Panc1 (cell line): ENCODE measurements around the gene NOS1. TPM values are rescaled to one million over a fixed set of nuclear protein-coding genes. Genes with fewer than 3 reads are reported as not detected.
"Not testable (repeated sequence)": the region's sequence is repeated elsewhere in the genome, so short reads cannot be mapped to it uniquely, and the experiment has no call there.

Source experiments
- ATAC-seq: fragments of 200-7000 bp; cut with Tn5 transposase; 2 replicates; pipeline ENCODE4 v1.9.1; 2020; ENCODE audit warnings: mild to moderate bottlenecking, moderate library complexity
- BruUV-seq: library from RNA; stranded (reverse); fragments of 400-500 nt; replicated peaks from 2 replicates; lab custom pipeline; 2021; lab: Mats Ljungman, UMichigan
- CTCF ChIA-PET: fragments of 300-600 bp; sonication (Branson Sonifier 250); formaldehyde crosslinking; loops from one replicate; lab custom pipeline; 2022; ENCODE audit warnings: antibody characterized with exemption; lab: Charles Lee
- POLR2A ChIA-PET: fragments of 300-600 bp; sonication (Branson Sonifier 250); formaldehyde crosslinking; loops from one replicate; lab custom pipeline; 2022; ENCODE audit warnings: antibody characterized with exemption; lab: Charles Lee
- DNase-seq: peaks from one replicate; pipeline ENCODE4 v3.0.0-alpha.2; 2010; ENCODE audit warnings: low read depth, low spot score
- H3K27ac ChIP-seq: 2 replicates; pipeline ENCODE4 v1.5.1; 2011; ENCODE audit warnings: mild to moderate bottlenecking, low read length, inconsistent platforms
- H3K27me3 ChIP-seq: fragments of 200-500 bp; sonication (Bioruptor generic); 2 replicates; pipeline ENCODE4 v1.6.0; 2014; ENCODE audit warnings: low read length, inconsistent platforms; ENCODE audit not compliant: control insufficient read depth, insufficient read depth
- H3K36me3 ChIP-seq: fragments of 200-500 bp; sonication (Bioruptor generic); 2 replicates; pipeline ENCODE4 v1.5.1; 2014; ENCODE audit warnings: inconsistent platforms, mild to moderate bottlenecking, low read length, moderate library complexity; ENCODE audit not compliant: control insufficient read depth, insufficient read depth
- H3K4me1 ChIP-seq: 2 replicates; pipeline ENCODE4 v1.5.1; 2011; ENCODE audit warnings: inconsistent platforms, mild to moderate bottlenecking, low read length, moderate library complexity; ENCODE audit not compliant: control insufficient read depth, insufficient read depth
- H3K4me3 ChIP-seq, 2 experiments: 2 replicates each; pipeline ENCODE4 v1.5.1; 2011 to 2012; ENCODE audit warnings: low read depth in 2 of 2, low read length in 2 of 2, mild to moderate bottlenecking in 2 of 2, inconsistent platforms in 1 of 2, moderate library complexity in 1 of 2
- H3K9me3 ChIP-seq: fragments of 200-500 bp; sonication (Bioruptor generic); 2 replicates; pipeline ENCODE4 v1.5.1; 2014; ENCODE audit warnings: low read depth, mild to moderate bottlenecking, inconsistent platforms, low read length, moderate library complexity; ENCODE audit not compliant: control insufficient read depth, insufficient read depth
- POLR2AphosphoS5 ChIP-seq: IDR thresholded peaks from 2 replicates; pipeline ENCODE4 v1.6.1; 2012; ENCODE audit warnings: mild to moderate bottlenecking, low read depth, low read length, moderate library complexity
- REST ChIP-seq, 2 experiments: IDR thresholded peaks; 2 replicates each; pipeline ENCODE4 v1.6.1; 2011 to 2012; ENCODE audit warnings: low read depth in 2 of 2, control low read depth in 1 of 2, low read length in 1 of 2, mild to moderate bottlenecking in 1 of 2, moderate library complexity in 1 of 2; ENCODE audit not compliant: insufficient read depth in 1 of 2
- SIN3A ChIP-seq: IDR thresholded peaks from 2 replicates; pipeline ENCODE4 v1.6.1; 2012; ENCODE audit warnings: low read depth, mild to moderate bottlenecking, low read length, moderate library complexity, borderline replicate concordance; ENCODE audit not compliant: insufficient read depth
- TCF7L2 ChIP-seq: IDR thresholded peaks from 2 replicates; pipeline ENCODE4 v1.6.1; 2011; ENCODE audit warnings: mild to moderate bottlenecking, low read depth, low read length, inconsistent platforms
- in situ Hi-C: cut with HindIII; loops from 2 replicates; pipeline ENCODE4 v1.10.0; 2016; ENCODE audit warnings: low sequenced_read_pairs, low pct_unique_long_range_greater_than_20kb
- intact Hi-C: fragments of 100-400 bp; cut with micrococcal nuclease; formaldehyde crosslinking; loops from one replicate; pipeline ENCODE4 v1.10.0; 2022; ENCODE audit not compliant: unreplicated experiment
- total RNA-seq: library from RNA; stranded (reverse); gene quantifications from one replicate; pipeline ENCODE4 v1.2.1, GENCODE V29; 2021; ENCODE audit not compliant: unreplicated experiment
- TF ChIP-seq, protein P1 (sequence below): fragments of 450-650 bp; IDR thresholded peaks from 2 replicates; pipeline ENCODE4 v1.5.1; 2017; ENCODE audit warnings: mild to moderate bottlenecking

NOS1 gene
- total RNA-seq, 1 experiment from 2014 or later = 0.03 TPM

- no peak overlapping the region for H3K4me3 ChIP-seq
- H3K36me3 ChIP-seq = no peaks in the 10 kb centered on the region
- no peaks in the 10 kb centered on the region for H3K27me3 ChIP-seq
- DNase-seq (no peak), ATAC-seq (no peak)
- no peak overlapping the region for H3K27ac ChIP-seq
- H3K4me1 ChIP-seq = no peaks in the 10 kb centered on the region
- ChIA-PET CTCF (no interaction called here), POLR2A (no interaction called here)
- no peak for TF ChIP-seq SIN3A
- TF ChIP-seq REST (IDR thresholded peaks at IDR 0.05; ENCODE audit: insufficient read depth in 1 of 2, low read depth in 2 of 2, low read length in 1 of 2) = no peak
- TF ChIP-seq POLR2AphosphoS5 = no peak
- TF ChIP-seq, protein P1, sequence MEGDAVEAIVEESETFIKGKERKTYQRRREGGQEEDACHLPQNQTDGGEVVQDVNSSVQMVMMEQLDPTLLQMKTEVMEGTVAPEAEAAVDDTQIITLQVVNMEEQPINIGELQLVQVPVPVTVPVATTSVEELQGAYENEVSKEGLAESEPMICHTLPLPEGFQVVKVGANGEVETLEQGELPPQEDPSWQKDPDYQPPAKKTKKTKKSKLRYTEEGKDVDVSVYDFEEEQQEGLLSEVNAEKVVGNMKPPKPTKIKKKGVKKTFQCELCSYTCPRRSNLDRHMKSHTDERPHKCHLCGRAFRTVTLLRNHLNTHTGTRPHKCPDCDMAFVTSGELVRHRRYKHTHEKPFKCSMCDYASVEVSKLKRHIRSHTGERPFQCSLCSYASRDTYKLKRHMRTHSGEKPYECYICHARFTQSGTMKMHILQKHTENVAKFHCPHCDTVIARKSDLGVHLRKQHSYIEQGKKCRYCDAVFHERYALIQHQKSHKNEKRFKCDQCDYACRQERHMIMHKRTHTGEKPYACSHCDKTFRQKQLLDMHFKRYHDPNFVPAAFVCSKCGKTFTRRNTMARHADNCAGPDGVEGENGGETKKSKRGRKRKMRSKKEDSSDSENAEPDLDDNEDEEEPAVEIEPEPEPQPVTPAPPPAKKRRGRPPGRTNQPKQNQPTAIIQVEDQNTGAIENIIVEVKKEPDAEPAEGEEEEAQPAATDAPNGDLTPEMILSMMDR = no peak
- no peak for TF ChIP-seq TCF7L2
- in situ Hi-C loops = no loop called here
- no TSS peak for BruUV-seq
- intact Hi-C loops = no loop called here
- H3K9me3 ChIP-seq = no peaks in the 10 kb centered on the region
Measured at GRCh38 chr12:117202556-117202955, 158.9 kb downstream of the NOS1 start.

DNA sequence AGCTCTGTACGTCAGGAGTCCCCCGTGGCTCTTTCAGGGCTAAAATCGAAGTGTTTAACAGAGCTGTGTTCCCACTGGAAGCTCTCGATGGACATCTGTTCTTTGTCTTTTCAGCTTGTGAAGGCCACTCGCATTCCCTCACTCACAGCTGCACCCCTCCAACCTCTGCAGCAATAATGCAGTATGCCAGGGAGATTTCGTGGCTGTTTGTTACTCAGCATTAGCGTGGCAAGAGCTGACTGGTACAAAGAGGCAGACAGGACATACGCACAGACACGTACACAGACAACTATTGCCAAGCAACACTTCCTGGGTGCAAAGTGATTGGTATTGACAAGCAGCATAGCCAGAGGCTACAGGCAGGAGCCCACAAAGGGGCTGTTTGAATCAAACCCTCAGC lies 159.4 kb downstream of the NOS1 start:
- BruUV-seq = no TSS peak
- TF ChIP-seq TCF7L2 = no peak
- no peak for TF ChIP-seq SIN3A
- TF ChIP-seq POLR2AphosphoS5 = no peak
- no peaks in the 10 kb centered on the region for H3K36me3 ChIP-seq
- CTCF ChIA-PET = no interaction called here
- no peak for DNase-seq
- in situ Hi-C loops (no loop called here), intact Hi-C loops (no loop called here)
- H3K27ac ChIP-seq = no peak overlapping the region
- no peak for ATAC-seq
- H3K27me3 ChIP-seq = no peaks in the 10 kb centered on the region
- POLR2A ChIA-PET = no interaction called here
- no peaks in the 10 kb centered on the region for H3K9me3 ChIP-seq
- no peaks in the 10 kb centered on the region for H3K4me1 ChIP-seq
- no peak overlapping the region for H3K4me3 ChIP-seq

DNA sequence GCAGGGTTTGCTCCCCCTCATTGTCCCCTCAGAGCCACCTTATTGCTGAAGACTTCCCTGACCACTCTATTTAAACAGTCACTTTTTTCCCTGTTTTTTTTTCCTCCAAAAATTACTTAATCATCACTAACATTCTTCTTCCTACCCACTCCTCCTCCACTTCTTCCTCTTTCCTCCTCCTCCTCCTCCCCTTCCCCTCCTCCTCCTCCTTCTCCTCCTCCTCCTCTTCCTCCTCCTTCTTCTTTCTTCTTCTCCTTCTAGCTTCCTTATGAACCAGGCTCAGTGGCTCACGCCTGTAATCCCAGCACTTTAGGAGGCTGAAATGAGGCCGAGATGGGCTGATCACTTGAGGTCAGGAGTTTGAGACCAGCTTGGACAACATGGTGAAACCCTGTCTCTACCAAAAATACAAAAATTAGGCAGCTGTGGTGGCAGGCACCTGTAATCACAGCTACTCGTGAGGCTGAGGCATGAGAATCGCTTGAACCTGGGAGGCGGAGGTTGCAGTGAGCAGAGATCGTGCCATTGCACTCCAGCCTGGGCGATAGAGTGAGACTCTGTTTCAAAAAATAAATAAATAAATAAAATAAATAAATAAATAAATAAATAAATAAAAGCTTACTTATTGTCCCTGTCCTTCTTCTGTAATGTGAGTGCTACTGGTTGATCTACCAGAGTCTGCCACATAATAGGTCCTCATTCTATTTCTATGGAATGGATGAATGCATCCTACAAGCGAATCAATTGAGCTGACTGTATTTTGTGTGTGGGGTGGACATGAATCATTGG lies 161.3 kb downstream of the NOS1 start:
- CTCF ChIA-PET = interaction anchor here (0.6 to 0.7 kb wide), 2 partner anchors 655 to 656 kb away, joined by 3 to 7 read pairs; no protein-coding TSS in a partner anchor
- in situ Hi-C loops, H3K27me3 ChIP-seq, POLR2A ChIA-PET, ATAC-seq, BruUV-seq, H3K36me3 ChIP-seq, H3K4me1 ChIP-seq, H3K9me3 ChIP-seq, DNase-seq, H3K4me3 ChIP-seq, H3K27ac ChIP-seq, intact Hi-C loops: not testable (repeated sequence)

- intact Hi-C loops, CTCF ChIA-PET: not testable (repeated sequence)
Measured at GRCh38 chr12:117196334-117196733, 165.1 kb downstream of the NOS1 start.

DNA sequence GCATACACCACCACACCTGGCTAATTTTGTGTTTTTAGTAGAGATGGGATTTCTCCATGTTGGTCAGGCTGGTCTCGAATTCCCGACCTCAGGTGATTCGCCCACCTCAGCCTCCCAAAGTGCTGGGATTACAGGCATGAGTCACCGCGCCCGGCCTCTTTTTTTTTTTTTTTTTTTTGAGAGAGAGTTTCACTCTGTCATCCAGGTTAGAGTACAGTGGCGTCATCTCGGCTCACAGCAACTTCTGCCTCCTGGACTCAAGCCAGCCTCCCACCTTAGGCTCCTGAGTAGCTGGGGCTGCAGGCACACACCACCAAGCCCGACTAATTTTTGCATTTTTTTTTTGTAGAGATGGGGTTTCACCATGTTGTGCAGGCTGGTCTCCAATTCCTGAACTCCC lies 166.4 kb downstream of the NOS1 start:
- H3K4me1 ChIP-seq, H3K4me3 ChIP-seq, BruUV-seq, H3K27me3 ChIP-seq, ATAC-seq, POLR2A ChIA-PET, in situ Hi-C loops, DNase-seq, intact Hi-C loops, H3K36me3 ChIP-seq, H3K27ac ChIP-seq, H3K9me3 ChIP-seq: not testable (repeated sequence)
- CTCF ChIA-PET = interaction anchor here (0.7 kb wide), 1 partner anchor 37 kb away, joined by 3 read pairs; no protein-coding TSS in a partner anchor

More at GRCh38 chr12:117196334-117196733, 165.1 kb downstream of the NOS1 start:
- H3K27ac ChIP-seq, H3K4me1 ChIP-seq, in situ Hi-C loops, H3K4me3 ChIP-seq, H3K36me3 ChIP-seq, DNase-seq, BruUV-seq, H3K9me3 ChIP-seq, ATAC-seq, POLR2A ChIA-PET, H3K27me3 ChIP-seq: not testable (repeated sequence)
